ENCODE data around the gene AEBP1. TPM values are rescaled to one million over a fixed set of nuclear protein-coding genes. Genes with fewer than 3 reads are reported as not detected.

AEBP1 gene
- total RNA-seq, 1 experiment from 2014 or later, result 30.1 TPM

GRCh38 chr7:44080686-44081265 is 23.4 kb upstream of the AEBP1 start:
- intact Hi-C loops (cut with micrococcal nuclease; ENCODE audit: unreplicated experiment), result loop anchor here (5.0 kb wide), 1 partner anchor 122 kb away; the partner anchor contains the start of gene YKT6
- H3K4me1 ChIP-seq (ENCODE audit: insufficient read depth, low read length, poor library complexity, severe bottlenecking), result peaks cover 4% of the 10 kb centered on the region
- DNase-seq (ENCODE audit: low spot score), result no peak
- POLR2A ChIA-PET (ENCODE audit: low non-redundant PET), result no interaction called here
- H3K36me3 ChIP-seq (ENCODE audit: insufficient read depth, low read length, poor library complexity, severe bottlenecking), result peaks cover 25% of the 10 kb centered on the region
- CTCF ChIA-PET, result no interaction called here
- H3K27me3 ChIP-seq (replicated peaks; ENCODE audit: insufficient read depth, low read depth, low read length, poor library complexity), result no peaks in the 10 kb centered on the region
- H3K27ac ChIP-seq (ENCODE audit: low read depth, low read length, poor library complexity, severe bottlenecking), result no peak overlapping the region
- BruUV-seq (replicated peaks), result no TSS peak
- peak overlapping the region; percentile 74 for H3K4me3 ChIP-seq (ENCODE audit: low read depth, low read length, poor library complexity, severe bottlenecking)
- TF ChIP-seq CTCF (conservative IDR thresholded peaks at IDR 0.05; ENCODE audit: low read depth, low read length), result no peak
- TF ChIP-seq EZH2 (IDR thresholded peaks at IDR 0.05; ENCODE audit: borderline replicate concordance, low read depth, low read length, poor library complexity, severe bottlenecking), result no peak
- H3K9me3 ChIP-seq (ENCODE audit: low read depth, low read length, poor library complexity, severe bottlenecking), result no peaks in the 10 kb centered on the region

- CTCF ChIA-PET, result no interaction called here
- Histone ChIP-seq H3K36me3 (ENCODE audit: insufficient read depth, low read length, poor library complexity, severe bottlenecking) (peaks cover 23% of the 10 kb centered on the region), H3K27me3 (replicated peaks; ENCODE audit: insufficient read depth, low read depth, low read length, poor library complexity) (no peaks in the 10 kb centered on the region), H3K4me3 (ENCODE audit: low read depth, low read length, poor library complexity, severe bottlenecking) (peak overlapping the region; percentile 74), H3K4me1 (ENCODE audit: insufficient read depth, low read length, poor library complexity, severe bottlenecking) (peaks cover 4% of the 10 kb centered on the region), H3K27ac (ENCODE audit: low read depth, low read length, poor library complexity, severe bottlenecking) (no peak overlapping the region), H3K9me3 (ENCODE audit: low read depth, low read length, poor library complexity, severe bottlenecking) (no peaks in the 10 kb centered on the region)
- TF ChIP-seq EZH2 (IDR thresholded peaks at IDR 0.05; ENCODE audit: borderline replicate concordance, low read depth, low read length, poor library complexity, severe bottlenecking) (no peak), CTCF (conservative IDR thresholded peaks at IDR 0.05; ENCODE audit: low read depth, low read length) (no peak)
- POLR2A ChIA-PET (ENCODE audit: low non-redundant PET), result no interaction called here
- no peak for DNase-seq (ENCODE audit: low spot score)
- intact Hi-C loops (cut with micrococcal nuclease; ENCODE audit: unreplicated experiment), result loop anchor here (5.0 kb wide), 1 partner anchor 121 kb away; the partner anchor contains the start of gene YKT6
- TSS peak; percentile 65 for BruUV-seq (replicated peaks)
Measured at GRCh38 chr7:44081266-44081748, 22.8 kb upstream of the AEBP1 start.

- CTCF ChIA-PET, result no interaction called here
- peak overlapping the region; percentile 45 for H3K27ac ChIP-seq (ENCODE audit: low read depth, low read length, poor library complexity, severe bottlenecking)
- POLR2A ChIA-PET (ENCODE audit: low non-redundant PET), result no interaction called here
- H3K36me3 ChIP-seq (ENCODE audit: insufficient read depth, low read length, poor library complexity, severe bottlenecking), result peaks cover 15% of the 10 kb centered on the region
- H3K9me3 ChIP-seq (ENCODE audit: low read depth, low read length, poor library complexity, severe bottlenecking), result no peaks in the 10 kb centered on the region
- TF ChIP-seq CTCF (conservative IDR thresholded peaks at IDR 0.05; ENCODE audit: low read depth, low read length) (no peak), EZH2 (IDR thresholded peaks at IDR 0.05; ENCODE audit: borderline replicate concordance, low read depth, low read length, poor library complexity, severe bottlenecking) (no peak)
- H3K4me1 ChIP-seq (ENCODE audit: insufficient read depth, low read length, poor library complexity, severe bottlenecking), result peaks cover 4% of the 10 kb centered on the region
- DNase-seq (ENCODE audit: low spot score), result peak; percentile 100
- peak overlapping the region; percentile 57 for H3K4me3 ChIP-seq (ENCODE audit: low read depth, low read length, poor library complexity, severe bottlenecking)
- intact Hi-C loops (cut with micrococcal nuclease; ENCODE audit: unreplicated experiment), result loop anchor here (5.0 kb wide), 1 partner anchor 120 kb away; the partner anchor contains the start of gene YKT6
- BruUV-seq (replicated peaks), result no TSS peak
- H3K27me3 ChIP-seq (replicated peaks; ENCODE audit: insufficient read depth, low read depth, low read length, poor library complexity), result no peaks in the 10 kb centered on the region
Measured at GRCh38 chr7:44082541-44083207, 21.5 kb upstream of the AEBP1 start.

Data from A673 (cell line).